Nephron (organoid): ENCODE measurements around the gene SPECC1L.
A peak's percentile ranks its signal among the peaks of the same experiment; 100 is the strongest.

Source experiments
- H3K27ac Mint-ChIP-seq, 3 experiments: 2 replicates each; pipeline ENCODE4 v1.8.0; 2020; ENCODE audit warnings: mixed read lengths in 3 of 3, mild to moderate bottlenecking in 2 of 3, moderate library complexity in 1 of 3
- H3K27me3 Mint-ChIP-seq: 2 replicates; pipeline ENCODE4 v1.8.0; 2021; ENCODE audit warnings: low read depth, mild to moderate bottlenecking, moderate library complexity, mixed read lengths
- H3K36me3 Mint-ChIP-seq: 2 replicates; pipeline ENCODE4 v1.8.0; 2020; ENCODE audit warnings: low read depth, mixed read lengths
- H3K4me1 Mint-ChIP-seq: 2 replicates; pipeline ENCODE4 v1.8.0; 2020; ENCODE audit warnings: mixed read lengths
- H3K4me3 Mint-ChIP-seq, 3 experiments: 2 replicates each; pipeline ENCODE4 v1.8.0; 2020; ENCODE audit warnings: mild to moderate bottlenecking in 3 of 3, mixed read lengths in 3 of 3, moderate library complexity in 2 of 3
- H3K9me3 Mint-ChIP-seq: 2 replicates; pipeline ENCODE4 v1.8.0; 2020; ENCODE audit warnings: mixed read lengths
- TF ChIP-seq, protein P1 (sequence below), 3 experiments: fragments of 200-600 bp; sonication (generic); IDR thresholded peaks; one replicate each; pipeline ENCODE4 v1.5.0; 2021; ENCODE audit warnings: antibody characterized with exemption in 3 of 3; ENCODE audit not compliant: unreplicated experiment in 3 of 3

Gene SPECC1L

DNA sequence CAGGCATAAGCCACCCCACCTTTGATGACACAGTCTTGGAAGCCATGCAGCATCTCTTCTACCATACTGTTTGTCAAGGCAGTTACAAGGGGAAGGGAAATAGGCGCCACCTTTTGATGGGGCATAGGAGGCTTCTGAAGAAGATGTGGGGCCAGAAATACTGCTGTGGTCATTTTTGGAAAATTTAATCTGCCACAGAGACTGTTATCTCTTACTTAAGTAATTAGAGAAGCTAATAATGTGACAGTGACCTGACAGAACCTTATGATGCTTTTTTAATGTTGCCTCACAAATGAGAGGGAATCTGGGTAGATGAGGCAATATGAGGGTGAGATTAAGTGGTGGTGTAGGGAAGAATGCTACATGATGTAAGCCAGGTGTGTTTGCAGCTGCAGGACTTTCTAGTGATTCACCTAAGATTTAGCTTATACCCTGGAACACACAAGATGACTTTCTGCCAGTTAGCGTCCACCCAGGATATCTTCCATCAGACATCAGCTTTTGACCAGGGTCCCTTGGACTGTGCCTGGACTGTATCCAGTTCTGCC is 122.5 kb downstream of the SPECC1L start:
- Mint-ChIP-seq H3K36me3 (peaks cover 47% of the 10 kb centered on the region), H3K27ac (no peak overlapping the region), H3K27me3 (peaks cover 3% of the 10 kb centered on the region), H3K4me3 (no peak overlapping the region), H3K4me1 (peaks cover 13% of the 10 kb centered on the region), H3K9me3 (no peaks in the 10 kb centered on the region)
- TF ChIP-seq, protein P1, sequence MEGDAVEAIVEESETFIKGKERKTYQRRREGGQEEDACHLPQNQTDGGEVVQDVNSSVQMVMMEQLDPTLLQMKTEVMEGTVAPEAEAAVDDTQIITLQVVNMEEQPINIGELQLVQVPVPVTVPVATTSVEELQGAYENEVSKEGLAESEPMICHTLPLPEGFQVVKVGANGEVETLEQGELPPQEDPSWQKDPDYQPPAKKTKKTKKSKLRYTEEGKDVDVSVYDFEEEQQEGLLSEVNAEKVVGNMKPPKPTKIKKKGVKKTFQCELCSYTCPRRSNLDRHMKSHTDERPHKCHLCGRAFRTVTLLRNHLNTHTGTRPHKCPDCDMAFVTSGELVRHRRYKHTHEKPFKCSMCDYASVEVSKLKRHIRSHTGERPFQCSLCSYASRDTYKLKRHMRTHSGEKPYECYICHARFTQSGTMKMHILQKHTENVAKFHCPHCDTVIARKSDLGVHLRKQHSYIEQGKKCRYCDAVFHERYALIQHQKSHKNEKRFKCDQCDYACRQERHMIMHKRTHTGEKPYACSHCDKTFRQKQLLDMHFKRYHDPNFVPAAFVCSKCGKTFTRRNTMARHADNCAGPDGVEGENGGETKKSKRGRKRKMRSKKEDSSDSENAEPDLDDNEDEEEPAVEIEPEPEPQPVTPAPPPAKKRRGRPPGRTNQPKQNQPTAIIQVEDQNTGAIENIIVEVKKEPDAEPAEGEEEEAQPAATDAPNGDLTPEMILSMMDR (IDR thresholded peaks at IDR 0.05; ENCODE audit: unreplicated experiment in 3 of 3), result no peak

- Mint-ChIP-seq H3K27me3 (peaks cover 3% of the 10 kb centered on the region), H3K9me3 (no peaks in the 10 kb centered on the region), H3K36me3 (peaks cover 51% of the 10 kb centered on the region), H3K4me3 (no peak overlapping the region), H3K27ac (no peak overlapping the region), H3K4me1 (peaks cover 13% of the 10 kb centered on the region)
- TF ChIP-seq, protein P1 (IDR thresholded peaks at IDR 0.05; ENCODE audit: unreplicated experiment in 3 of 3), result no peak
Observed at GRCh38 chr22:24393848-24394247, 123.2 kb downstream of the SPECC1L start.

DNA sequence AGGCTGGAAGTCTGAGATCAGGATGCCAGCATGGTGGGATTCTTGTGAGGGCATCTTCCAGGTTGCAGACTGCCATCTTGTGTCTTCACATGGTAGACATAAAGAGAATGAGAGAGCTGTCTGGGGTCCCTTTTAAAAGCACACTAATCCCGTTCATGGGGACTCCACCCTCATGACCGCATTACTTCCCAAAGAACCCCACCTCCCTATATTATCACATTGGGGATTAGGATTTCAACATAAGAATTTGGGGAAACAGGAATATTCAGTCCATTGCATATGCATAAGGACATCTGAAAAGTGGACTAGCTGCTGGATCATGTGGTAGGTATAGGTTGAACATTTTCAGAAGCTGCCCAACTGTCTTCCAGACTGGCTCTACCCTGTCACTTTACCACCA is 123.6 kb downstream of the SPECC1L start:
- TF ChIP-seq, protein P1 (IDR thresholded peaks at IDR 0.05; ENCODE audit: unreplicated experiment in 3 of 3), result no peak

DNA sequence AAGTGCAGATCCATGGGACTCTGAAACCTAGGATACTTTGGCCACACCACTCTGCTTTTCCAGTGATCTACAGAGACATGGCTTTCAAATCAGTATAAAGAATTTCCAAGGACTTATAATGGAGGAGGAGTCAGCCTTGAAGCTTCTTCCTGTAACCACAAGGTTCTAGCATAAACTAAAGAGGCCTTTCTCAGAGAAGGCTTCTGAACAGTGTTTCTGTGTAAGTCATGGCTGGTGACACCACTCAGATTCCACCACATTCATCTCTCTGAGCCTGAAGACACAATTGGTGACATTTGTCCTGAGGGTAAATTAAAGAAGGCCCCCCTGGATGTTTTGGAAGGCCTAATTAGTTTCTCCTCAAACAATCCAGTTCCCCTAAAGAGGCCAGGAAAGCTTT is 127.8 kb downstream of the SPECC1L start:
- H3K9me3 Mint-ChIP-seq, result no peaks in the 10 kb centered on the region
- no peak overlapping the region for H3K27ac Mint-ChIP-seq
- H3K4me1 Mint-ChIP-seq, result peaks cover 13% of the 10 kb centered on the region
- peaks cover 3% of the 10 kb centered on the region for H3K27me3 Mint-ChIP-seq
- peaks cover 53% of the 10 kb centered on the region for H3K36me3 Mint-ChIP-seq
- H3K4me3 Mint-ChIP-seq, result no peak overlapping the region
- TF ChIP-seq, protein P1 (IDR thresholded peaks at IDR 0.05; ENCODE audit: unreplicated experiment in 3 of 3), result no peak

More for the DNA sequence above, 123.6 kb downstream of the SPECC1L start:
- Mint-ChIP-seq H3K4me3 (no peak overlapping the region), H3K36me3 (peaks cover 51% of the 10 kb centered on the region), H3K9me3 (no peaks in the 10 kb centered on the region), H3K4me1 (peaks cover 13% of the 10 kb centered on the region), H3K27me3 (peaks cover 3% of the 10 kb centered on the region), H3K27ac (no peak overlapping the region)

DNA sequence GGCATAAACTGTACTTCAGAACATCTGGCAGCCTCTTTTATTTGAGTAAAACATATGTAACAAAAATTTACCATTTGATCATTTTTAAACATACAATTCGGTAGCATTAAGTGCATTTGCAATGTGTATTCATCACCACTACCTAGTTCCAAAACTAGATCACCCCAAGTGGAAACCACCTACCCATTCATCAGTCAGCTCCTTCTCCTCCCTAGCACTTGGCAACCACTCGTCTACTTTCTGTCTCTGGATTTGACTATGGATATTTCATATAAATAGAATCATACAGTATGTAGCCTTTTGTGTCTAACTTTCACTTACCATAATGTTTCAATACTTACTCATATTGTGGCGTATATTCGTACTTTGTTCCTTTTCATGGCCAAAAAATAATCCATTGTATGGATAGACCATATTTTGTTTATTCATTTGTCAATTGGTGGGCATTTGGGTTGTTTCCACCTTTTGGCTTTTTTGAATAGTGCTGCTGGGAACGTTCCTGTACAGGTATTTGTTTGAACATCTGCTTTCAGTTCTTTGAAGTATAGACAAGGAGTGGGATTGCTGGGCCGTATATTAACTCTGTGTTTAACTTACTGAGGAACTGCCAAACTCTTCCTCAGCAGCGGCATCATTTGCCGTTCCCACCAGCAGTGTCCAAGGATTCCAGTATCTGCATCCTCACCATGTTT is 129.5 kb downstream of the SPECC1L start:
- peaks cover 66% of the 10 kb centered on the region for H3K36me3 Mint-ChIP-seq
- peak overlapping the region in 1 of 3 experiments; percentile 10 for H3K27ac Mint-ChIP-seq
- H3K4me3 Mint-ChIP-seq, result no peak overlapping the region
- no peaks in the 10 kb centered on the region for H3K9me3 Mint-ChIP-seq
- peaks cover 25% of the 10 kb centered on the region for H3K4me1 Mint-ChIP-seq
- no peaks in the 10 kb centered on the region for H3K27me3 Mint-ChIP-seq
- TF ChIP-seq, protein P1 (IDR thresholded peaks at IDR 0.05; ENCODE audit: unreplicated experiment in 3 of 3), result no peak
